Colonic mucosa (tissue), 4 donors: ENCODE data around the gene ENO3. TPM values are rescaled to one million over a fixed set of nuclear protein-coding genes. Genes with fewer than 3 reads are reported as not detected.
"Not testable (repeated sequence)": the region's sequence is repeated elsewhere in the genome, so short reads cannot be mapped to it uniquely, and the experiment has no call there.

Experiments used
- DNase-seq: peaks from one replicate; pipeline ENCODE4 v3.0.0-alpha.2; 2020
- H3K27ac ChIP-seq: fragments of 200-600 bp; one replicate; pipeline ENCODE4 v1.8.0; 2021
- H3K27me3 ChIP-seq: fragments of 200-600 bp; one replicate; pipeline ENCODE4 v1.8.0; 2021
- H3K36me3 ChIP-seq: fragments of 200-600 bp; one replicate; pipeline ENCODE4 v1.8.0; 2021
- H3K4me1 ChIP-seq: fragments of 200-600 bp; one replicate; pipeline ENCODE4 v1.8.0; 2021; ENCODE audit warnings: mild to moderate bottlenecking
- H3K4me3 ChIP-seq: fragments of 200-600 bp; one replicate; pipeline ENCODE4 v1.8.0; 2021
- H3K9ac ChIP-seq, 2 donors: one replicate each; pipeline ENCODE4 v1.7.0; 2013; ENCODE audit warnings: control low read depth in 2 of 2, low read depth in 2 of 2, low read length in 2 of 2
- H3K9me3 ChIP-seq: fragments of 200-600 bp; one replicate; pipeline ENCODE4 v1.8.0; 2021
- CTCF ChIP-seq: fragments of 200-600 bp; IDR thresholded peaks from one replicate; pipeline ENCODE4 v1.8.0; 2022; ENCODE audit warnings: antibody characterized with exemption, mild to moderate bottlenecking
- intact Hi-C: fragments of 100-400 bp; cut with DNase I; formaldehyde crosslinking; loops from one replicate; pipeline ENCODE4 v1.14.1; 2022
- total RNA-seq, 2 donors: library from RNA; stranded (reverse); fragmentation: NEBNext Ultra II Directional in 1 of 2; extraction: Animal tissue kit (Norgen Biotek cat#: 25700) in 1 of 2; gene quantifications; one replicate each; pipeline ENCODE4 v1.2.1, GENCODE V29; 2021
- donor health status: healthy.
- donor health status: DM: no; HTN: no; CAD: no.
- donor health status: DM: no; HTN: no; CAD: no.

ENO3 gene
- total RNA-seq, 2 donors from 2014 or later: 3.8 to 17.6 TPM

GRCh38 chr17:4908301-4908700 is 42.6 kb upstream of the ENO3 start:
- Histone ChIP-seq H3K27me3 (no peaks in the 10 kb centered on the region), H3K4me3 (no peak overlapping the region), H3K9me3 (no peaks in the 10 kb centered on the region), H3K4me1 (no peaks in the 10 kb centered on the region), H3K27ac (no peak overlapping the region), H3K9ac (no peak overlapping the region), H3K36me3 (no peaks in the 10 kb centered on the region)
- no peak for DNase-seq
- intact Hi-C loops: no loop called here
- TF ChIP-seq CTCF: no peak

GRCh38 chr17:4908711-4909496 is 42.0 kb upstream of the ENO3 start:
- intact Hi-C loops: no loop called here
- Histone ChIP-seq H3K27ac (no peak overlapping the region), H3K4me3 (no peak overlapping the region), H3K9ac (no peak overlapping the region), H3K36me3 (no peaks in the 10 kb centered on the region), H3K4me1 (no peaks in the 10 kb centered on the region), H3K9me3 (no peaks in the 10 kb centered on the region), H3K27me3 (no peaks in the 10 kb centered on the region)
- DNase-seq: peak; percentile 87
- peak; percentile 79 for TF ChIP-seq CTCF

- H3K9ac ChIP-seq: no peak overlapping the region
- no peaks in the 10 kb centered on the region for H3K4me1 ChIP-seq
- no peak overlapping the region for H3K4me3 ChIP-seq
- no peaks in the 10 kb centered on the region for H3K36me3 ChIP-seq
- H3K9me3 ChIP-seq: no peaks in the 10 kb centered on the region
- intact Hi-C loops: loop anchor here (10.0 kb wide), 1 partner anchor 141 kb away; no protein-coding TSS in a partner anchor
- no peak overlapping the region for H3K27ac ChIP-seq
- no peaks in the 10 kb centered on the region for H3K27me3 ChIP-seq
- DNase-seq: no peak
- TF ChIP-seq CTCF: no peak
These were observed 36.9 kb upstream of the ENO3 start for GRCh38 chr17:4913994-4914393.

GRCh38 chr17:4914551-4914950 is 36.4 kb upstream of the ENO3 start:
- intact Hi-C loops: loop anchor here (10.0 kb wide), 1 partner anchor 140 kb away; no protein-coding TSS in a partner anchor
- H3K36me3 ChIP-seq, H3K27ac ChIP-seq, H3K27me3 ChIP-seq, H3K4me1 ChIP-seq, H3K9me3 ChIP-seq, DNase-seq, H3K4me3 ChIP-seq, H3K9ac ChIP-seq: not testable (repeated sequence)

- DNase-seq: no peak
- no peak for TF ChIP-seq CTCF
- no peak overlapping the region for H3K4me3 ChIP-seq
- no peaks in the 10 kb centered on the region for H3K9me3 ChIP-seq
- no peak overlapping the region for H3K9ac ChIP-seq
- no peaks in the 10 kb centered on the region for H3K27me3 ChIP-seq
- no peak overlapping the region for H3K27ac ChIP-seq
- no peaks in the 10 kb centered on the region for H3K4me1 ChIP-seq
- H3K36me3 ChIP-seq: no peaks in the 10 kb centered on the region
- intact Hi-C loops: loop anchor here (10.0 kb wide), 1 partner anchor 135 kb away; no protein-coding TSS in a partner anchor
These were observed 31.3 kb upstream of the ENO3 start for GRCh38 chr17:4919511-4920047.
